Hepatocyte (in vitro differentiated cells): ENCODE measurements around the gene TSPEAR. TPM values are rescaled to one million over a fixed set of nuclear protein-coding genes. Genes with fewer than 3 reads are reported as not detected.

ENCODE experiments used
- DNase-seq: peaks from one replicate; pipeline ENCODE4 v3.0.0-alpha.2; 2016; ENCODE audit warnings: low spot score
- H2AFZ ChIP-seq: fragments of 200-600 bp; sonication (generic); 2 replicates; pipeline ENCODE4 v1.6.0; 2016; ENCODE audit warnings: antibody characterized with exemption, mild to moderate bottlenecking
- H3K27ac ChIP-seq: fragments of 200-600 bp; sonication (generic); 2 replicates; pipeline ENCODE4 v1.5.1; 2016; ENCODE audit warnings: mild to moderate bottlenecking
- H3K27me3 ChIP-seq: fragments of 200-600 bp; sonication (generic); 2 replicates; pipeline ENCODE4 v1.6.1; 2016
- H3K36me3 ChIP-seq: fragments of 200-600 bp; sonication (generic); replicated peaks from 2 replicates; pipeline ENCODE4 v1.5.1; 2016; ENCODE audit warnings: low read depth; ENCODE audit not compliant: insufficient read depth
- H3K4me1 ChIP-seq: fragments of 200-600 bp; sonication (generic); 2 replicates; pipeline ENCODE4 v1.5.1; 2016; ENCODE audit warnings: mild to moderate bottlenecking, moderate library complexity; ENCODE audit not compliant: insufficient read depth
- H3K4me2 ChIP-seq: fragments of 200-600 bp; sonication (generic); 2 replicates; pipeline ENCODE4 v1.6.0; 2016
- H3K4me3 ChIP-seq: fragments of 200-600 bp; sonication (generic); 2 replicates; pipeline ENCODE4 v1.5.1; 2016; ENCODE audit warnings: mild to moderate bottlenecking
- H3K79me2 ChIP-seq: fragments of 200-600 bp; sonication (generic); 2 replicates; pipeline ENCODE4 v1.6.0; 2017; ENCODE audit warnings: mild to moderate bottlenecking
- H3K9me2 ChIP-seq: fragments of 200-600 bp; sonication (generic); replicated peaks from 2 replicates; pipeline ENCODE4 v1.6.0; 2017; ENCODE audit warnings: mild to moderate bottlenecking; ENCODE audit not compliant: insufficient read depth
- H3K9me3 ChIP-seq: fragments of 200-600 bp; sonication (generic); 2 replicates; pipeline ENCODE4 v1.5.1; 2016; ENCODE audit warnings: low read depth, mild to moderate bottlenecking
- H4K20me1 ChIP-seq: fragments of 200-600 bp; sonication (generic); 2 replicates; pipeline ENCODE4 v1.6.0; 2016; ENCODE audit warnings: mild to moderate bottlenecking; ENCODE audit not compliant: insufficient read depth, poor library complexity, severe bottlenecking
- CTCF ChIP-seq: fragments of 200-600 bp; sonication (generic); IDR thresholded peaks from 2 replicates; pipeline ENCODE4 v1.5.1; 2016; ENCODE audit warnings: antibody characterized with exemption, mild to moderate bottlenecking; ENCODE audit not compliant: poor library complexity
- EZH2 ChIP-seq: fragments of 200-600 bp; sonication (generic); IDR thresholded peaks from 2 replicates; pipeline ENCODE4 v1.6.1; 2016; ENCODE audit warnings: antibody characterized with exemption, mild to moderate bottlenecking, borderline replicate concordance
- EZH2phosphoT487 ChIP-seq: fragments of 200-600 bp; sonication (generic); IDR thresholded peaks from one replicate; pipeline ENCODE4 v1.6.1; 2018; ENCODE audit warnings: antibody characterized with exemption, mild to moderate bottlenecking, low read depth, moderate library complexity; ENCODE audit not compliant: unreplicated experiment, severe bottlenecking
- WGBS: methylation state at CpG from one replicate; pipeline ENCODE4 v1.1.6; 2016; ENCODE audit warnings: low lambda C conversion rate; ENCODE audit errors: missing lambda C conversion rate; 5-methylcytosine and 5-hydroxymethylcytosine counted together
- polyA plus RNA-seq: library from polyadenylated mRNA; unstranded; fragments of >200 nt; fragmentation: Nextera tagmentation; extraction: Ambion mirVana; gene quantifications from 2 replicates; pipeline ENCODE4 v1.2.1, GENCODE V29; 2016
- total RNA-seq: library from RNA; depleted of rRNA; stranded (reverse); fragments of >200 nt; gene quantifications from 2 replicates; pipeline ENCODE4 v1.2.3, GENCODE V29; 2014

TSPEAR gene
- total and polyA plus RNA-seq, 2 experiments from 2014 or later = 0.35 TPM; not detected in 1

GRCh38 chr21:44637018-44637850 lies 74.1 kb downstream of the TSPEAR start, which contains the start of gene KRTAP10-10:
Gene KRTAP10-10, plus strand, starts transcription at chr21:44637356. Its CDS starts 62 bp downstream, at chr21:44637418.
- Histone ChIP-seq H3K4me3 (no peak within 1 kb of the TSS), H3K36me3 (no peaks in the 10 kb centered on the region), H4K20me1 (no peaks in the 10 kb centered on the region), H3K9me3 (no peaks in the 10 kb centered on the region), H2AFZ (no peak within 1 kb of the TSS), H3K9me2 (no peaks in the 10 kb centered on the region), H3K79me2 (no peaks in the 10 kb centered on the region), H3K4me2 (no peak within 1 kb of the TSS), H3K27me3 (no peaks in the 10 kb centered on the region), H3K27ac (no peak within 1 kb of the TSS), H3K4me1 (no peaks in the 10 kb centered on the region)
- no peak for DNase-seq
- TF ChIP-seq EZH2 (no peak), CTCF (no peak), EZH2phosphoT487 (no peak)
- 83% methylated on average over 19 of the region's 21 CpGs for WGBS

GRCh38 chr21:44636209-44637017 lies 75.0 kb downstream of the TSPEAR start:
- H3K9me2 ChIP-seq = no peaks in the 10 kb centered on the region
- no peak for DNase-seq
- H3K36me3 ChIP-seq = no peaks in the 10 kb centered on the region
- no peaks in the 10 kb centered on the region for H3K79me2 ChIP-seq
- no peak overlapping the region for H2AFZ ChIP-seq
- no peak overlapping the region for H3K4me2 ChIP-seq
- 90% methylated on average over 15 of the region's 15 CpGs for WGBS
- no peaks in the 10 kb centered on the region for H3K9me3 ChIP-seq
- H3K27ac ChIP-seq = no peak overlapping the region
- H4K20me1 ChIP-seq = no peaks in the 10 kb centered on the region
- no peak overlapping the region for H3K4me3 ChIP-seq
- H3K27me3 ChIP-seq = no peaks in the 10 kb centered on the region
- H3K4me1 ChIP-seq = no peaks in the 10 kb centered on the region
- no peak for TF ChIP-seq EZH2
- TF ChIP-seq CTCF = no peak
- TF ChIP-seq EZH2phosphoT487 = no peak

- no peak overlapping the region for H2AFZ ChIP-seq
- no peaks in the 10 kb centered on the region for H3K9me2 ChIP-seq
- H3K4me2 ChIP-seq = no peak overlapping the region
- H4K20me1 ChIP-seq = no peaks in the 10 kb centered on the region
- no peak overlapping the region for H3K4me3 ChIP-seq
- TF ChIP-seq EZH2 (no peak), EZH2phosphoT487 (no peak), CTCF (no peak)
- H3K27me3 ChIP-seq = no peaks in the 10 kb centered on the region
- H3K4me1 ChIP-seq = no peaks in the 10 kb centered on the region
- 93% methylated on average over 1 of the region's 1 CpG for WGBS
- no peaks in the 10 kb centered on the region for H3K36me3 ChIP-seq
- H3K79me2 ChIP-seq = no peaks in the 10 kb centered on the region
- DNase-seq = no peak
- no peaks in the 10 kb centered on the region for H3K9me3 ChIP-seq
- no peak overlapping the region for H3K27ac ChIP-seq
These were observed 79.3 kb downstream of the TSPEAR start for GRCh38 chr21:44632067-44632466.
